Measurements from ENCODE around the gene GDPD3. TPM values are rescaled to one million over a fixed set of nuclear protein-coding genes. Genes with fewer than 3 reads are reported as not detected.
A peak's percentile ranks its signal among the peaks of the same experiment; 100 is the strongest.

The GDPD3 gene
- total RNA-seq, 1 experiment from 2014 or later = not detected

DNA sequence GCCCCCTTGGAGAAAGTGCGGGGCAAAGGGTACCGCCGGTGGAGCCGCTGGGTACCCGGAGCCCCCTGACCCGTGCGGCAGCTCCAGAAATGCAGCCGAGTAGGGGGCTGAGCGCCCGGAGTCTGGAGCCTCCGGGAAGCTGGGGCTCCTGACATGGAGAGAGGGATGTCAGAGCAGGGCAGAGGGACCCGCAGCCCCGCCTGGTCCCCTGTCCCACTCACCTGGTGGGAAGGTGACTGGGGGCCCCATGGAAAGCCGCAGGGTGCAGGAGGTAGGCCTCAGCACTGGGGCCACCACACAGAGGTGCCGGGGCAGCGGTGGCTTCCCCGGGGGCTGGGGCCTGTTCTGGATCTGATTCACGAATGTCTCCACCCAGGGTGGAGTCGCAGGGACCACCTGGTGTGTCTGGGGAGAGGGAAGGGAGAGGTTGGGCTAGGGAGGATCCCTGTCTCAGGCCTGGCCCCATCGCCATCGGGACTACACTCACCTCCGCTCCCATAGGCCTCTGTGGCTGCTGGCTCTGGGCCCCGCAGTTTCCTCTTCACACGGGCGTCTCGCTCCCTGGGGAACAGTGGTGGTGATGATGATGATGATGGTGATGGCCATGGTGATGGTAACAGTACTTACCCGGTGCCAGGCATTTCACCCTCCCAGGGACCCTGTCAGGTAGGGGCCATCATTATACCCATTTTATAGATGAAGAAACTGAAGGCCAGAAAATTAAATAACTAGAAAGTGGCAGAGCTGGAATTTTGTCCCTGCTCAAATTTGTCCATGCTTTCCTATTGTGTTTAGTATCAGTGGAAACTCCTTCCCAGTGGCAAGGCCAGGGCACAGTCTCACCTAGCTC, 26.8 kb downstream of the GDPD3 start:
- no peak for DNase-seq (ENCODE audit: low read depth)
- in situ Hi-C loops (cut with HindIII; ENCODE audit: low pct_unique_long_range_greater_than_20kb, low sequenced_read_pairs) = no loop called here

DNA sequence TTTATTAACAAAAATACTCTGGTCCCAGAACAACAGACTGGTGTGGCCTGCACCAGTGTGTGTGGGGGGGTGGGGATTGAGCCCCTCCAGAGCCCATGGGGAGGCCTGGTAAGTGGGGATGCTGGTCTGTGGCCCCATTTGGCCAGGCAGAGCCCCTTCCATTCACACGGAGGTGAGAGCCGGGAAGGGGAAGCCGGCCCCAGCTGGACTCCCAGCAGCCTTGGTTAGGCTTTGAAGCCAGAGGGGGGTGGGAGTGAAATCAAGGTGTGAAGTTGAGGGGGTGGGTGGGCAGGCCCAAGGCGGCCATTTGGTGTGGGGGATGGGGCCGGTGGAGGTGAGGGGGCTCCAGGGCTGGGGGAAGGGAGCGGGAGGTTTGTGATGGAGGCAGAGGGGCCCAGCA, 27.5 kb downstream of the GDPD3 start:
- in situ Hi-C loops (cut with HindIII; ENCODE audit: low pct_unique_long_range_greater_than_20kb, low sequenced_read_pairs) = no loop called here
- no peak for DNase-seq (ENCODE audit: low read depth)

DNA sequence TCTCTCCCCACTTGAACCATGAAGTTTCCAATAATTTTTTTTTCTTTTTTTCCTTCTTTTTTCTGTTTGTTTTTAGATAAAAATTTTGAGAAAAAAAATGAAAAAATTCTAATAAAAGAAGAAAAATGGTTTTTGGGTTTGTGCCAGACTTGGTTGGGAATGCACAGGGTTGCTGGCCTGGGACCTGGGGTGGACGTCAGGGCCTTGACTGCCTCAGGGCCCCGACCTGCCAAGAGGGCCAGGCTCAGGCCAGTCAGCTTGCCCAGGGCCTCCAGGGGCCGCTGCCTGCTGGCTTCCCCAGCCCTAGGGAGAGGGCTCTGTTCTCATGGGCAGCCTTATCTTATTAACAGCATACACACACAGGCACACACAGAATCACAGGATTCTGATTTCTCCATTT, 28.1 kb downstream of the GDPD3 start:
- in situ Hi-C loops (cut with HindIII; ENCODE audit: low pct_unique_long_range_greater_than_20kb, low sequenced_read_pairs) = no loop called here
- no peak for DNase-seq (ENCODE audit: low read depth)

DNA sequence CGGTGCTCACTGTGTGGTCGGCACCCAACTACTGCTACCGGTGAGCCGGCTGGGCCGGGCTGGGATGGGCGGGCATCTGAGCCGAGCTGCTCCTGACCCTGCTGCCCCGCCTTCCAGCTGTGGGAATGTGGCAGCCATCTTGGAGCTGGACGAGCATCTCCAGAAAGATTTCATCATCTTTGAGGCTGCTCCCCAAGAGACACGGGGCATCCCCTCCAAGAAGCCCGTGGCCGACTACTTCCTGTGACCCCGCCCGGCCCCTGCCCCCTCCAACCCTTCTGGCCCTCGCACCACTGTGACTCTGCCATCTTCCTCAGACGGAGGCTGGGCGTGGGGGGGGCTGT, 28.5 kb downstream of the GDPD3 start:
- no peak for DNase-seq (ENCODE audit: low read depth)
- in situ Hi-C loops (cut with HindIII; ENCODE audit: low pct_unique_long_range_greater_than_20kb, low sequenced_read_pairs) = no loop called here

DNA sequence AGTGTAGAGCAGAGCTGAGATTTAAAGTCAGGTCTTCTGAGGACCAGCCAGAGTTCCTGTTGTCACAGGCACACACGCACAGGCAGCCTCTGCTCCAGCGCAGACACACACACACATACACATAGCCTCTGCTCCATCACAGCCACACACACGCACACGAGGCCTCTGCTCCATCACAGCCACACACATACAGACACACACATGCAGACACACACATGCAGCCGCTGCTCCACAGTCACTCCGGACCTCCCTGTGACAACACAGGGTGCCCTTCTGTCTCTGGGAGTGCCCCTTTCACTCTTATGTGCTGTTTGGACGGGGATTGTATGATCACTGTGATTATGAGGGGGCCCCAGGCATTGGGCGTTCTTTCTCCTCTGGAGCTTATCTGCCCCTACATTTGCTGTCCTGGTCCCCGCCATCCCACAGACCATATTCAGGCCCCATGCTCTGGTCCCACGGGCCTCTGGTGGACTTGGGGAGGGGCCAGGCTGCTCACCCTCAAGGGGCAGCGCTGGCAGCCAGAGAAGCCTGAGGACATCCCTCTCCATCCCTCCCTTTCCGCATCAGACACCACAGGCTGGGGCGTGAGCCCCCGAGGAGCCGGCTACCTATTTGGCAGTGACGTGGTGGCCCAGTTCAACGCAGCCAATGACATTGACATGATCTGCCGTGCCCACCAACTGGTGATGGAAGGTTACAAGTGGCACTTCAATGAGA, 29.1 kb downstream of the GDPD3 start:
- in situ Hi-C loops (cut with HindIII; ENCODE audit: low pct_unique_long_range_greater_than_20kb, low sequenced_read_pairs) = no loop called here
- no peak for DNase-seq (ENCODE audit: low read depth)

DNA sequence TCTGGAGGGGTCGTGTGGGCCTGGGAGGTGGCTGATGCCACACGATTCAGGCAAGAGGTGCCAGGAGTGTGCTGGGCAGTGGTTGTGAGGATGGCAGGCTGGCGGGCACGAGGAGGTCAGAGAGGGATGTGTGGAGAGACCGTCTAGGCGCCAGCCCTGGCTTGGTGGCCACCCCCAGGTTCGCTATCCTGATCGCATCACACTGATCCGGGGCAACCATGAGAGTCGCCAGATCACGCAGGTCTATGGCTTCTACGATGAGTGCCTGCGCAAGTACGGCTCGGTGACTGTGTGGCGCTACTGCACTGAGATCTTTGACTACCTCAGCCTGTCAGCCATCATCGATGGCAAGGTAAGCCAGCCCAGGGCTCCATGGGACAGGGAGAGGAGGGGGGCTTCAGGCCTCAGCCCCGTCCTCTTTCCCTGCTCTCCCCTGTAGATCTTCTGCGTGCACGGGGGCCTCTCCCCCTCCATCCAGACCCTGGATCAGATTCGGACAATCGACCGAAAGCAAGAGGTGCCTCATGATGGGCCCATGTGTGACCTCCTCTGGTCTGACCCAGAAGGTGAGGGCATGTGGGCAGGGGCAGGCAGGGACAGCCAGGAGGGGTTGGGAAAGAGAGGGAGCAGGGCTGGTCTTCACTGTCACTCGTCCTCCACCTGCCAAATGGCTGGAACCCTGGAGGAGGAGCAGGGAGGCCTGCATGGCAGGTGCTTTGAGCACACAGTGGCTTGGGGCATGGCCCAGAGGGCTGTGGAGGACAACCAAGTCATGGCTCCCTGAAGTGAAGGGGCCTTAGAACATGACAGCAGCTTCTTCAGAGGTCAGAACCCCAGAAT, 29.9 kb downstream of the GDPD3 start:
- in situ Hi-C loops (cut with HindIII; ENCODE audit: low pct_unique_long_range_greater_than_20kb, low sequenced_read_pairs) = no loop called here
- DNase-seq (ENCODE audit: low read depth) = no peak

DNA sequence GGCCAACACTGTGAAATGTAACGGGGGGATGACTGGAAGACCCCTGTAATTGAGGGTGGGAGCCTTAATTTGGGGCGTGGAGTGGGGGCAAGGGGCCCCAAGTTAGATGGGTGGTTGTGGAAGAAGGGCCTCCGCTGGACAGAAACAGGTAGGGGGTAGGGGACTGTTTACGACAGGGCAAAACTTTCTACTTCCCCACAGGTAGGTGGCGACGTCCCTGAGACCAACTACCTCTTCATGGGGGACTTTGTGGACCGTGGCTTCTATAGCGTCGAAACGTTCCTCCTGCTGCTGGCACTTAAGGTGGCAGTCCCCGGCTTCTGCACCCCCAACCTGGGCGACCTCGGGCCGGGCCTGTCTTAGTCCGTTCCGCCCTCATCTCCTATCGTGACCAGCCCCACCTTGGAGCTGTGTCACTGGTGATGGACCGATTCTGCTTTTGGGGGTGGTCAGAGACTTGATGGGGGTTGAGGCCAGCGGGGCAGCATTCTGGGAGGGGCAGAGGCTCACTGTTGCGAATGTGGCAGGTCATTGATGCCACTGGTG, 30.7 kb downstream of the GDPD3 start:
- DNase-seq (ENCODE audit: low read depth) = no peak
- in situ Hi-C loops (cut with HindIII; ENCODE audit: low pct_unique_long_range_greater_than_20kb, low sequenced_read_pairs) = no loop called here

DNA sequence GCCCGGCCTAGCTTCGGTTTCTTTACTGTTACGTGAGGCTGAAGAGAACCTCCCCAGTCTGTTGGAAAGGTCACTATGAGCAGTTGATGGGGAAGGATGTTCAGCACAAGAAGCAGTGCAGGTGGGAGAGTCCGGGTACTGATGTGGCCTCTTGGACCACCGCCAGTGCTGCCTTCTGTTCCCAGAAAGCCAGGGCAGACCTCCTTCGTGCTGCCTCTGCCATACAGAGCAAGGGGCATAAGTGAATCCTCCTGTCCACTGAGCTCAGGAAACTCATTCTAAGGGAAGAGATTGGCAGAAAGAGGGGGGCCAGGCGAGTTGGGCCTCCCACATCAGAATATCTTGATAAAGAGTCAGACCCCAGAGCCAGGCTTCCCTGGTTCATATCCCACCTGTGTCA, 33.9 kb downstream of the GDPD3 start:
- no peak for DNase-seq (ENCODE audit: low read depth)
- in situ Hi-C loops (cut with HindIII; ENCODE audit: low pct_unique_long_range_greater_than_20kb, low sequenced_read_pairs) = no loop called here

DNA sequence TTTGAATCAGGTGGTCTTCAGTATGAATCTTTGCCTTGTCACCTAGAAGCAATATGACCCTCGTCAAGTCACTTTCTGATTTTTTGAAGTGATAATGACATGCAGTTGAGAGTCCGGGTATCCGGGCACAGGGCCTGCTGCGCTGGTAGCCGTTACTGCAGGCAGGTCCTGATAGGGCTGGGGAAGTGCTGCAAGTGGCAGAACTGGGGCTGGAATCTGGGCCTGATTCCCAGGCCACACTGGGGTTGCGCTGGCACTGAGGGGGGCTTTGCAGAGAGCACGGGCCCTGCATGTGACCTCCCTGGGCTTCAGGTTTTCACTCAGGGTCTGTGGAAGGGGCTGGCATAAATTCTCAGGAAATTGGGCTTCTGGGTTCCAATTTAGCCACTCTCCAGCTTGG, 34.6 kb downstream of the GDPD3 start:
- no peak for DNase-seq (ENCODE audit: low read depth)
- in situ Hi-C loops (cut with HindIII; ENCODE audit: low pct_unique_long_range_greater_than_20kb, low sequenced_read_pairs) = no loop called here

DNA sequence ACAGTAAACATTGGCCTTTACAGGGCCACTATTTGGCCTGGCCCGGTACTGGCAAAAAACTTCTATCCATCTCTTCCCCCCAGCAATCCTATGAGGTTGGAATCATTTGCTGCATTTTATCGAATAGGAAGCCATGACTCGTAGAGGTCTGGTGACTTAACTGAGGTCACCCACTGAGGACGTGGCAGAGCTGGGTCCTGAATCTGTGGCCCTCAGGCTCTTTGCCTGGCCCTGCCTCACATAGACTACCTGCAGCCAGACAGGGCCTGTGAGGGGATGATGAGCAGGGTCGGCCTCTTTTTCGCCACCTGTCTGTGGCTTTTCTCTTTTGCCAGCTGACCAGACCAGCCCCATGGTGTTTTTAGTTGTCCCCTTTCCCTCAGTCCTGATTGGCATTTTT, 35.7 kb downstream of the GDPD3 start:
- DNase-seq (ENCODE audit: low read depth) = no peak
- in situ Hi-C loops (cut with HindIII; ENCODE audit: low pct_unique_long_range_greater_than_20kb, low sequenced_read_pairs) = no loop called here

DNA sequence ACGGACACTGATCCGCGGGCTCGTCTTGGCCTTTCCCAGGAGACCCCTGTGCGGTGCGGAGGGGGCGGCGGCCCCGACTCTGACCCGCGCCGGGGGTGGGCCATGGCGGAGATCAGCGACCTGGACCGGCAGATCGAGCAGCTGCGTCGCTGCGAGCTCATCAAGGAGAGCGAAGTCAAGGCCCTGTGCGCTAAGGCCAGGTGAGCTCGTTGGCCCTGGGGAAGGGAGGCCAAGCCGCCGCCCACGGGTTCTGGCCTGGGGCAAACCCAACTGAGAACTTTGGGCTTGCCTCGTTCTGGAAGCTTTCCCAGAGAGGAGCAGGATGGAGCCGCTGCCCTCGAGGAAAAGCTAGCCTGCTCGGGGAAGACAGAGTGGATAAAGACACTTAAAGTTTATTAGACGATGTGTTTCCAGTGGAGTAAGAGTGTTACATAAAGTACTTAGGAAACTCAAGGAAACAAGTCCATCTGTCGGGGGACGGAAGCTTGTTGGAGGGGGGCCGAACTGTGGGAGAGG, 37.0 kb downstream of the GDPD3 start:
- DNase-seq (ENCODE audit: low read depth) = no peak
- in situ Hi-C loops (cut with HindIII; ENCODE audit: low pct_unique_long_range_greater_than_20kb, low sequenced_read_pairs) = no loop called here

DNA sequence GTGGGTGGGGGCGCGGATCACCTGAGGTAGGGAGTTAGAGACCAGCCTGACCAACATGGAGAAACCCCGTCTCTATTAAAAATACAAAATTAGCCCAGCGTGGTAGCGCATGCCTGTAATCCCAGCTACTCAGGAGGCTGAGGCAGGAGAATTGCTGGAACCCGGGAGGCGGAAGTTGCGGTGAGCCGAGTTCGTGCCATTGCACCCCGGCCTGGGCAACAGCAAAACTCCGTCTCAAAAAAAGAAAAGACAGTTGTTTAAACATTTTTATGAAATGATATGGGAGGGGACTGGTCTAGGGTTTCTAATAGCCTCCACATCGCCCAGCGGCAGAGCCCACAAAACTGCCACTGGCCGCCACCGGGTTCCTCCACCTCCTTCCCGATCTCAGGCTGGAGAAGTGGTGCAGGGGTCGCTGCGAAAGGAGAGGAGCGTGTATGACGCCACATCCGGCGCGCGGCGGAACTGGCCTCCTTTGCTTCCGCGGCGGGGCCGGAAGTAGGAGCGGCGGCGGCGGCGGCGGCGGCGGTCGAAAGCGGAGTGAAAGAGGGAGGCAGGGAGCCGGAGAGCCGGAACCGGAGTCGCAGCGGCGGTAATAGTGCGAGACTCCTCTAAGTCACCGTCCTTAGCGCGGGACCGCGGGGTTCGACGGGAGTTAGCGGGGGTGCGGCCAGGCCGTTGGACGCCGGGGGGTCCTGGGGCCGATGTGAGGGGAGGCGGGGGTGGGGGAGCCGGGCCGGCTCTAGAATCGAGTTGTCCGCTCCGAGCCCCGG, 37.6 kb downstream of the GDPD3 start, which contains the start of gene PPP4C:
Gene PPP4C, plus strand, starts transcription at position 492 of the 773 bp plus-strand sequence. CDS start 384 bp downstream, outside the sequence.
- DNase-seq (ENCODE audit: low read depth) = peak; percentile 91
- in situ Hi-C loops (cut with HindIII; ENCODE audit: low pct_unique_long_range_greater_than_20kb, low sequenced_read_pairs) = no loop called here

DNA sequence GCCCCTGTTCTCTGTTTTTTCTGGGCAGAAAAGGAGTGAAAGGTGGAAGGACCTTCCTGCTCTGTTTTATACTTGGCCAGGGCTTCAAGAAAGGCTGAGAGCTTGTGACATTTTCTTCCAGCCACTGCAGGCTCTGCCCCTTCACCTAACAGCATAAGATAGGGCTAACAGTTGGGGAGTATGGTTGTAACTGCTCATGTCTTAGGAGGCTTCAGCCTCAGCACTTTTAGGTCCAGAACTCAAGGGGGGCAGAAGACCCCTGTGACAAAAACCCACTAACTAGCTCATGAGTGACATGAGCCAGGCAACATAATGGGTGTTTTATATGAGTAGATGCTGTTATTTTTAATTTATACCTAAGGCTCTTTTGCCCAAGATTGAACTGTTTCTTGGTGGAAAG, 42.8 kb downstream of the GDPD3 start:
- no peak for DNase-seq (ENCODE audit: low read depth)
- in situ Hi-C loops (cut with HindIII; ENCODE audit: low pct_unique_long_range_greater_than_20kb, low sequenced_read_pairs) = no loop called here

DNA sequence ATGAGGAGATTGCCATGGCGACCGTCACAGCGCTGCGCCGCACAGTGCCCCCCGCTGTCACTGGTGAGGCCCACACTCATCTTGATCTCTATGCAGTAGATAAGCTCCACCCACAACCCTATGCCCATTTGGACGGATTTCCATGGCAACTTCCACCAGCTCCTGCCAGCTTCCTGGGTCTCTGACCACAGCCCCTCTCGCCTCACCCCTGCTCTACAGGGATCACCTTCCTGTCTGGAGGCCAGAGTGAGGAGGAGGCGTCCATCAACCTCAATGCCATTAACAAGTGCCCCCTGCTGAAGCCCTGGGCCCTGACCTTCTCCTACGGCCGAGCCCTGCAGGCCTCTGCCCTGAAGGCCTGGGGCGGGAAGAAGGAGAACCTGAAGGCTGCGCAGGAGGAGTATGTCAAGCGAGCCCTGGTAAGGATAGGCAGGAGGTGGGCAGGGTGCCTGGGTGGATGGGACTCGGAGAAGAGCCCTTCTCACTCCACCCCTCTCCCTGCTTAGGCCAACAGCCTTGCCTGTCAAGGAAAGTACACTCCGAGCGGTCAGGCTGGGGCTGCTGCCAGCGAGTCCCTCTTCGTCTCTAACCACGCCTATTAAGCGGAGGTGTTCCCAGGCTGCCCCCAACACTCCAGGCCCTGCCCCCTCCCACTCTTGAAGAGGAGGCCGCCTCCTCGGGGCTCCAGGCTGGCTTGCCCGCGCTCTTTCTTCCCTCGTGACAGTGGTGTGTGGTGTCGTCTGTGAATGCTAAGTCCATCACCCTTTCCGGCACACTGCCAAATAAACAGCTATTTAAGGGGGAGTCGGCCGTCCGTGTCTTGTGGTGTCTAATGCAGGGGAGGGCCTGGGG, 43.5 kb downstream of the GDPD3 start:
- in situ Hi-C loops (cut with HindIII; ENCODE audit: low pct_unique_long_range_greater_than_20kb, low sequenced_read_pairs) = no loop called here
- peak; percentile 44 for DNase-seq (ENCODE audit: low read depth)

DNA sequence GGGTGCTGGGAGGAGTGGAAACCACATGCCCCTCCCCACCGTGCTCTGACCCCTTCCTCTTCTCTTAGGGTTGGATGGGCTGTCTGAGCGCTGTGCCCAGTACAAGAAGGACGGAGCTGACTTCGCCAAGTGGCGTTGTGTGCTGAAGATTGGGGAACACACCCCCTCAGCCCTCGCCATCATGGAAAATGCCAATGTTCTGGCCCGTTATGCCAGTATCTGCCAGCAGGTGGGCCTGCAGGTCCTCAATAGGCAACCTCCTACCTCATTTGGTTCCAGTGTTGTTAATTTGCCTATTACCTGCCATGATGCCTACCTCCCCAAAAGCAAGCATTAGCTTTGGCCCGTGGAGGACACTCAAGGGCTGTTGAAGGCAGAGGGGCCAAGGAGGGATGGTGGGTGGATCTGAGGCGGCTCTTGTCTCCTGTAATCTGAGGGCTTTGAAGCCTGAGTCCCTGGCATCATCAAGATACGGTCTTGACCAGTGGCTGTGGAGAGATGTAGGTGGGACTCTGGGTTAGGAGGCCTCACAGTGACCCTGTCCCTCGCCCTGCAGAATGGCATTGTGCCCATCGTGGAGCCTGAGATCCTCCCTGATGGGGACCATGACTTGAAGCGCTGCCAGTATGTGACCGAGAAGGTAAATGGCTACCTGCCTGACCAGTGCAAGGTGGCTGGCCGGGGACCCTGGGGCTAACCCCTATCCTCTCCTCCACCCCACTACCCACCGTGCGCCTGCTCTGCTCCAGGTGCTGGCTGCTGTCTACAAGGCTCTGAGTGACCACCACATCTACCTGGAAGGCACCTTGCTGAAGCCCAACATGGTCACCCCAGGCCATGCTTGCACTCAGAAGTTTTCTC, 44.4 kb downstream of the GDPD3 start:
- in situ Hi-C loops (cut with HindIII; ENCODE audit: low pct_unique_long_range_greater_than_20kb, low sequenced_read_pairs) = no loop called here
- peak; percentile 60 for DNase-seq (ENCODE audit: low read depth)

DNA sequence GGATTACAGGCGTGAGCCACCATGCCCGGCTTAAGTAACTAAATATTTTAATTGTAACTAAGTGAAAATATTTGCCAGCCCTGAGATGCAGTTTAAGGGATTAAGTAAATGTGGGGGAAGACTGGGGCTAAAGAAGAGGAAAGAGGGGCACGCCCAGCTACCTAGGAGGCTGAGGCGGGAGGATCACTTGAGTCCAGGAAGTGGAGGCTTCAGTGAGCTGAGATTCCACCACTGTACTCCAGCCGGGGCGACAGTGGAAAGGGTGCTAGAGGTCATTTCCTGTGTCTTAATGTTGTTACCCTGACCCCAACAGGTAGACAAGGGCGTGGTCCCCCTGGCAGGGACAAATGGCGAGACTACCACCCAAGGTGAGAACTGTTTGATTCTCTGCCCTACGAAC, 45.0 kb downstream of the GDPD3 start:
- in situ Hi-C loops (cut with HindIII; ENCODE audit: low pct_unique_long_range_greater_than_20kb, low sequenced_read_pairs) = no loop called here

More for the DNA sequence above, 45.0 kb downstream of the GDPD3 start:
- no peak for DNase-seq (ENCODE audit: low read depth)
